Measurements from ENCODE around the gene SLC35C1.

DNA sequence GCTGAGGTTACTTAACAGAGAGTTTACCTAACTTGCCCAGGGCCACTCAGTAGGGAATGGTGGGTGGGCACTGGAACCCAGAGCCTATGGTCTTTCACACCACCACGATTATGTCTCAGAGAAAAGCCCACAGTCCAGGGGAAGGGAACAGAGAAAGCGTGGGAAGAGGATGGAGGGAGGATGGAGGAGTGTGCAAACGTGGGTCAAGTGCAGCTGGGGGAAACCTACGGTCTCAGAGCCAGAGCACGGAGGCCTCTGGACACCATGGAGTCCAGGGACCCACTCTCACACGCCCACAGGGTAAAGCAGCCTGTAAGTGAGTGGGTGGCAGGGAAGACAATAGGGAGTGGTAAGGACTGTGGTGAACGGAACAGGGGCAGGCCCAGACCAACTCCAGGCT lies 47.3 kb upstream of the SLC35C1 start:
- TF ChIP-seq, protein P1, sequence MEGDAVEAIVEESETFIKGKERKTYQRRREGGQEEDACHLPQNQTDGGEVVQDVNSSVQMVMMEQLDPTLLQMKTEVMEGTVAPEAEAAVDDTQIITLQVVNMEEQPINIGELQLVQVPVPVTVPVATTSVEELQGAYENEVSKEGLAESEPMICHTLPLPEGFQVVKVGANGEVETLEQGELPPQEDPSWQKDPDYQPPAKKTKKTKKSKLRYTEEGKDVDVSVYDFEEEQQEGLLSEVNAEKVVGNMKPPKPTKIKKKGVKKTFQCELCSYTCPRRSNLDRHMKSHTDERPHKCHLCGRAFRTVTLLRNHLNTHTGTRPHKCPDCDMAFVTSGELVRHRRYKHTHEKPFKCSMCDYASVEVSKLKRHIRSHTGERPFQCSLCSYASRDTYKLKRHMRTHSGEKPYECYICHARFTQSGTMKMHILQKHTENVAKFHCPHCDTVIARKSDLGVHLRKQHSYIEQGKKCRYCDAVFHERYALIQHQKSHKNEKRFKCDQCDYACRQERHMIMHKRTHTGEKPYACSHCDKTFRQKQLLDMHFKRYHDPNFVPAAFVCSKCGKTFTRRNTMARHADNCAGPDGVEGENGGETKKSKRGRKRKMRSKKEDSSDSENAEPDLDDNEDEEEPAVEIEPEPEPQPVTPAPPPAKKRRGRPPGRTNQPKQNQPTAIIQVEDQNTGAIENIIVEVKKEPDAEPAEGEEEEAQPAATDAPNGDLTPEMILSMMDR (IDR thresholded peaks at IDR 0.05) = no peak
- TF ChIP-seq, protein P2, sequence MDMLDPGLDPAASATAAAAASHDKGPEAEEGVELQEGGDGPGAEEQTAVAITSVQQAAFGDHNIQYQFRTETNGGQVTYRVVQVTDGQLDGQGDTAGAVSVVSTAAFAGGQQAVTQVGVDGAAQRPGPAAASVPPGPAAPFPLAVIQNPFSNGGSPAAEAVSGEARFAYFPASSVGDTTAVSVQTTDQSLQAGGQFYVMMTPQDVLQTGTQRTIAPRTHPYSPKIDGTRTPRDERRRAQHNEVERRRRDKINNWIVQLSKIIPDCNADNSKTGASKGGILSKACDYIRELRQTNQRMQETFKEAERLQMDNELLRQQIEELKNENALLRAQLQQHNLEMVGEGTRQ (CRISPR knock-in tag; IDR thresholded peaks at IDR 0.05) = no peak
- TF ChIP-seq, protein P3, sequence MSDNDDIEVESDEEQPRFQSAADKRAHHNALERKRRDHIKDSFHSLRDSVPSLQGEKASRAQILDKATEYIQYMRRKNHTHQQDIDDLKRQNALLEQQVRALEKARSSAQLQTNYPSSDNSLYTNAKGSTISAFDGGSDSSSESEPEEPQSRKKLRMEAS (CRISPR knock-in tag; IDR thresholded peaks at IDR 0.05) = no peak
- TF ChIP-seq TEAD4 (CRISPR knock-in tag; IDR thresholded peaks at IDR 0.05) (no peak), SP1 (CRISPR knock-in tag; conservative IDR thresholded peaks at IDR 0.05) (no peak), ZNF121 (CRISPR knock-in tag; IDR thresholded peaks at IDR 0.05) (no peak)
- TF ChIP-seq, protein P4, sequence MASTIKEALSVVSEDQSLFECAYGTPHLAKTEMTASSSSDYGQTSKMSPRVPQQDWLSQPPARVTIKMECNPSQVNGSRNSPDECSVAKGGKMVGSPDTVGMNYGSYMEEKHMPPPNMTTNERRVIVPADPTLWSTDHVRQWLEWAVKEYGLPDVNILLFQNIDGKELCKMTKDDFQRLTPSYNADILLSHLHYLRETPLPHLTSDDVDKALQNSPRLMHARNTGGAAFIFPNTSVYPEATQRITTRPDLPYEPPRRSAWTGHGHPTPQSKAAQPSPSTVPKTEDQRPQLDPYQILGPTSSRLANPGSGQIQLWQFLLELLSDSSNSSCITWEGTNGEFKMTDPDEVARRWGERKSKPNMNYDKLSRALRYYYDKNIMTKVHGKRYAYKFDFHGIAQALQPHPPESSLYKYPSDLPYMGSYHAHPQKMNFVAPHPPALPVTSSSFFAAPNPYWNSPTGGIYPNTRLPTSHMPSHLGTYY (CRISPR knock-in tag; IDR thresholded peaks at IDR 0.05) = no peak
- TF ChIP-seq, protein P5, sequence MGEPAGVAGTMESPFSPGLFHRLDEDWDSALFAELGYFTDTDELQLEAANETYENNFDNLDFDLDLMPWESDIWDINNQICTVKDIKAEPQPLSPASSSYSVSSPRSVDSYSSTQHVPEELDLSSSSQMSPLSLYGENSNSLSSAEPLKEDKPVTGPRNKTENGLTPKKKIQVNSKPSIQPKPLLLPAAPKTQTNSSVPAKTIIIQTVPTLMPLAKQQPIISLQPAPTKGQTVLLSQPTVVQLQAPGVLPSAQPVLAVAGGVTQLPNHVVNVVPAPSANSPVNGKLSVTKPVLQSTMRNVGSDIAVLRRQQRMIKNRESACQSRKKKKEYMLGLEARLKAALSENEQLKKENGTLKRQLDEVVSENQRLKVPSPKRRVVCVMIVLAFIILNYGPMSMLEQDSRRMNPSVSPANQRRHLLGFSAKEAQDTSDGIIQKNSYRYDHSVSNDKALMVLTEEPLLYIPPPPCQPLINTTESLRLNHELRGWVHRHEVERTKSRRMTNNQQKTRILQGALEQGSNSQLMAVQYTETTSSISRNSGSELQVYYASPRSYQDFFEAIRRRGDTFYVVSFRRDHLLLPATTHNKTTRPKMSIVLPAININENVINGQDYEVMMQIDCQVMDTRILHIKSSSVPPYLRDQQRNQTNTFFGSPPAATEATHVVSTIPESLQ (CRISPR knock-in tag; IDR thresholded peaks at IDR 0.05) = no peak

All from WTC11 (cell line).